GM19467 (cell line): ENCODE measurements around the gene TRIP12.
"Not testable (repeated sequence)": the region's sequence is repeated elsewhere in the genome, so short reads cannot be mapped to it uniquely, and the experiment has no call there.

Experiments used
- ATAC-seq: cut with Tn5 transposase; IDR thresholded peaks from one replicate; pipeline ENCODE4 v1.9.1; 2021; ENCODE audit warnings: mild to moderate bottlenecking, moderate library complexity; ENCODE audit not compliant: unreplicated experiment

The TRIP12 gene

GRCh38 chr2:229779650-229780049 is 142.2 kb downstream of the TRIP12 start:
- ATAC-seq: no peak

- ATAC-seq: no peak
Measured at GRCh38 chr2:229777716-229778115, 144.1 kb downstream of the TRIP12 start.

DNA sequence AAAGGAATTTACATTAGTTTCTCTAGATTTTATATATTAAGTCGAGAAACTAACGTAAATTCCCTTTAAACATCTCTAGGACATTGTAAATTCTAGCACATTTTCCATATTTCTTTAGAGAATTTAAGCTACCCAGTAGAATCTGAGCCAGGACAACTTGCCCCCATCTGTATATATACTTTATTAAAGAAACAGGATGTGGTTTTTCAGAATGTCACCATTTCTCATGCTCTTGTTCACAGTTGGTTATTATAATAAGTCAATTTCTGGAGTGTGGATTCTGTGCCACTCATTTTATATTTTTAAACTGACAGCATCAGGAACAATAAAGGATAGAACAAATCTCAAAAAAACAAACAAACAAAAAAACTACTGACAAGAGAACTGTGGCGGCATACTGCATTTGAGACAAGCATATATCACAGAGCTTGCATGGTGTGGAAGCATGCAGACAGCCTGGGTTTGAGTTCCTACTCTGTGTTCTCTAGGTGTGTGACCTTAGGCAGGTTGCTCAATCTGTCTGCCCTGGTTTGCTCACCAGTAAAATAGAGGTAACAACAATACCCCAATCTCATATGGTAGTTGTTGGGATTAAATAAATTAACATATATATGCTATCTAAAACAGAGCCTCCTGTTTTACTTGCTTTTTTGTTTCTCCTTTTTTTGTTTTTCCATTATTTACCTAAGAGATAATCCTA is 146.0 kb downstream of the TRIP12 start:
- ATAC-seq: no peak

DNA sequence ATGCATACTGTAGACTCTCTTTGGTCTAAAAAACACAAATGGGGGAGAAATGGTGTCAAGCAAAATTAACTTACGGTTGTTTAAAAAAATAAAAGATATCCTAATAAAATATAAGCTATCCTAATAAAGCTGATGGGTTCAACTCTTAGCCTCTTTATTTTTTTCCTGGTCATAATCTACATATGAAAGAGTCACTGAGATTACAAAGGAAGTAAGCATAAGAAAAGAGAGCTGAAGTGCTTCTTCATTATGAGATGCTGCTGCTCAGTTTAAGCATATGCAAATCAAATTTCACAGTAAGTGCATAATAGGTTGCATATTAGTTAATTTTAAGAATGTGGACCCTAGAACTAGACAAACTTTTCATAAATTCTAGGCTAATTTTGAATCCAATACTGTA is 147.6 kb downstream of the TRIP12 start:
- ATAC-seq: no peak

- ATAC-seq: no peak
Measured at GRCh38 chr2:229768235-229768634, 153.6 kb downstream of the TRIP12 start.

GRCh38 chr2:229765721-229766120 is 156.1 kb downstream of the TRIP12 start:
- ATAC-seq: no peak

GRCh38 chr2:229761663-229762062 is 160.1 kb downstream of the TRIP12 start:
- ATAC-seq: no peak

- ATAC-seq: not testable (repeated sequence)
Measured at GRCh38 chr2:229757462-229757861, 164.3 kb downstream of the TRIP12 start.

DNA sequence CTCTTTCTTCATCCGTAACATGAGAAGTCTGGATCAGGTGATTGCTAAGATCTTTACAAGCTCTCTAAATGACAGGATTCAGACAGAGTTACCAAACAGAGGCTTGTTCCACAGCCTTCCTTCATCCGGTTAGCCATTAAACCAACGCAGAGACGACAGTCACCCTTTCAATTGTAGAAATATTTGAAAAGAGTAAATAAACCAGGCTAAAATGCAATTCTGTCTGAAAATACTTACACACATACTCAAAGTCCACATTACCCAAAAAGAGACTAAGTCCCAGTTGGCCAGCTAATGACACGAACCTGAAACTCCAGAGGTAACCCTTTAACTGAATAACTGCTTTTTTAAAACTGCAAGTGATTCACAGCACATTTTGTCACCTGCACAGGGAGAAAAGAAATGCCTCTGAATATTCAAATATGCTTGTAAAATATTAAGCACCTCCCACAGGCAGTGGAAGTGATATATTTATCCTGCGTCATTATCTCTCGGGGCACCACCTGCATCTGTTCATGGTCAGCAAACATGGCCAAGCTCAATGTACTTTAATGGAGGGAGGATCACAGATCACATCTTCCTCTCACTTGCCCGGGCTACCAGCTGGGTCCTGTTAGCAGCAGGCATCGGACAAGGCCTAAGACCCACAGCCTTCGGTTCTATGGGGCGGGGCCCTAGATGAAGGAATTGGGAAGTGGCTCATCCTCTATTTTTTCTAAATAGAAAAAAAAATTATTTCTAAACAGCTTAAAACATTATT is 168.7 kb downstream of the TRIP12 start:
- ATAC-seq: no peak

GRCh38 chr2:229749779-229750178 is 172.0 kb downstream of the TRIP12 start:
- ATAC-seq: no peak

DNA sequence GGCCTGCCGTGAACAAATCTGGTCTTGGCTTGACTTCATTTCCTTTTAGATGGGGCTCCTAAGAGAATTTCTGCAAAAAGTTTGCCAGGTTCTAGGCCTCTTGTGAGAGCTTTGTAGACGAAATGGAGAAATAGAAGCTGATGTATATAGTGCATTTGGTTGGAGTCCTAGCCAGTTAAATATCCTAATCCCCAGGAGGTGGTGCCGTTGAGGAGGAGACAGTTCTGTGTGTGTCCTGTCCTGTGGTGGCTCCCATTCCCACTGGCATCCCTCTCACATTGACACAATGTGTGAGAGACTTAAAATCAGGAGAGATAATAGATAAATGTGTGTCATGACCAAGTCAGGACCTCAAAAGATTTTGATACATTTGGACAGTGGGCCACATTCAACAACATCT is 172.9 kb downstream of the TRIP12 start:
- no peak for ATAC-seq

GRCh38 chr2:229742691-229743090 is 179.1 kb downstream of the TRIP12 start:
- not testable (repeated sequence) for ATAC-seq

- no peak for ATAC-seq
Measured at GRCh38 chr2:229740279-229740678, 181.5 kb downstream of the TRIP12 start.

GRCh38 chr2:229738024-229738625 is 183.7 kb downstream of the TRIP12 start:
- no peak for ATAC-seq

- ATAC-seq: no peak
Measured at GRCh38 chr2:229734410-229734809, 187.4 kb downstream of the TRIP12 start.

- ATAC-seq: no peak
Measured at GRCh38 chr2:229733611-229734245, 188.1 kb downstream of the TRIP12 start.

- ATAC-seq: no peak
Measured at GRCh38 chr2:229732897-229733296, 188.9 kb downstream of the TRIP12 start.

GRCh38 chr2:229731916-229732315 is 189.9 kb downstream of the TRIP12 start:
- ATAC-seq: no peak

- ATAC-seq: no peak
Measured at GRCh38 chr2:229731363-229731762, 190.4 kb downstream of the TRIP12 start.

GRCh38 chr2:229728370-229728769 is 193.4 kb downstream of the TRIP12 start:
- no peak for ATAC-seq

- no peak for ATAC-seq
Measured at GRCh38 chr2:229726643-229727042, 195.2 kb downstream of the TRIP12 start.
